IPS-18a (cell line): ENCODE data around the gene FXYD7.

ENCODE experiments used
- H3K27ac ChIP-seq: one replicate; pipeline ENCODE4 v1.5.1; 2013; ENCODE audit warnings: low read length
- H3K27me3 ChIP-seq: one replicate; pipeline ENCODE4 v1.6.1; 2013; ENCODE audit warnings: mild to moderate bottlenecking, low read length; ENCODE audit not compliant: control insufficient read depth, insufficient read depth
- H3K36me3 ChIP-seq: one replicate; pipeline ENCODE4 v1.6.1; 2013; ENCODE audit warnings: low read depth, low read length; ENCODE audit not compliant: control insufficient read depth
- H3K4me1 ChIP-seq: one replicate; pipeline ENCODE4 v1.6.1; 2013; ENCODE audit warnings: low read depth, low read length; ENCODE audit not compliant: control insufficient read depth
- H3K4me3 ChIP-seq: one replicate; pipeline ENCODE4 v1.5.1; 2013; ENCODE audit warnings: low read length
- H3K9ac ChIP-seq: one replicate; pipeline ENCODE4 v1.6.1; 2013; ENCODE audit warnings: mild to moderate bottlenecking, low read length, moderate library complexity
- H3K9me3 ChIP-seq: one replicate; pipeline ENCODE4 v1.6.1; 2013; ENCODE audit warnings: low read depth, low read length; ENCODE audit not compliant: control insufficient read depth

The FXYD7 gene

GRCh38 chr19:35165200-35166058, 22.4 kb downstream of the FXYD7 start:
- Histone ChIP-seq H3K9ac (no peak overlapping the region), H3K36me3 (peaks cover 53% of the 10 kb centered on the region), H3K4me3 (no peak overlapping the region), H3K27me3 (no peaks in the 10 kb centered on the region), H3K27ac (no peak overlapping the region), H3K4me1 (no peaks in the 10 kb centered on the region), H3K9me3 (no peaks in the 10 kb centered on the region)

- peaks cover 46% of the 10 kb centered on the region for H3K36me3 ChIP-seq
- H3K4me3 ChIP-seq: no peak overlapping the region
- no peaks in the 10 kb centered on the region for H3K4me1 ChIP-seq
- no peaks in the 10 kb centered on the region for H3K27me3 ChIP-seq
- no peak overlapping the region for H3K9ac ChIP-seq
- H3K9me3 ChIP-seq: no peaks in the 10 kb centered on the region
- H3K27ac ChIP-seq: no peak overlapping the region
These were observed 23.3 kb downstream of the FXYD7 start for GRCh38 chr19:35166100-35167063.

- Histone ChIP-seq H3K4me3 (no peak overlapping the region), H3K36me3 (peaks cover 40% of the 10 kb centered on the region)
These were observed 24.4 kb downstream of the FXYD7 start for GRCh38 chr19:35167251-35168119.

GRCh38 chr19:35168196-35168595, 25.1 kb downstream of the FXYD7 start:
- Histone ChIP-seq H3K9me3 (no peaks in the 10 kb centered on the region), H3K27ac (no peak overlapping the region), H3K27me3 (no peaks in the 10 kb centered on the region), H3K36me3 (peaks cover 40% of the 10 kb centered on the region), H3K9ac (no peak overlapping the region), H3K4me1 (no peaks in the 10 kb centered on the region), H3K4me3 (no peak overlapping the region)

More at GRCh38 chr19:35167251-35168119, 24.4 kb downstream of the FXYD7 start:
- no peak overlapping the region for H3K27ac ChIP-seq
- H3K9me3 ChIP-seq: no peaks in the 10 kb centered on the region
- H3K27me3 ChIP-seq: no peaks in the 10 kb centered on the region
- no peak overlapping the region for H3K9ac ChIP-seq
- H3K4me1 ChIP-seq: no peaks in the 10 kb centered on the region

- Histone ChIP-seq H3K9me3 (no peaks in the 10 kb centered on the region), H3K4me3 (no peak overlapping the region), H3K36me3 (peaks cover 33% of the 10 kb centered on the region)
These were observed 26.4 kb downstream of the FXYD7 start for GRCh38 chr19:35169221-35169995.

GRCh38 chr19:35170359-35171061, 27.5 kb downstream of the FXYD7 start:
- H3K36me3 ChIP-seq: peaks cover 25% of the 10 kb centered on the region
- H3K9ac ChIP-seq: no peak overlapping the region
- no peak overlapping the region for H3K27ac ChIP-seq
- no peaks in the 10 kb centered on the region for H3K9me3 ChIP-seq
- no peak overlapping the region for H3K4me3 ChIP-seq
- H3K4me1 ChIP-seq: no peaks in the 10 kb centered on the region
- H3K27me3 ChIP-seq: no peaks in the 10 kb centered on the region

More at GRCh38 chr19:35169221-35169995, 26.4 kb downstream of the FXYD7 start:
- Histone ChIP-seq H3K9ac (no peak overlapping the region), H3K4me1 (no peaks in the 10 kb centered on the region), H3K27me3 (no peaks in the 10 kb centered on the region), H3K27ac (no peak overlapping the region)

- no peak overlapping the region for H3K9ac ChIP-seq
- no peak overlapping the region for H3K27ac ChIP-seq
- peaks cover 4% of the 10 kb centered on the region for H3K4me1 ChIP-seq
- H3K4me3 ChIP-seq: no peak overlapping the region
- H3K27me3 ChIP-seq: no peaks in the 10 kb centered on the region
- no peaks in the 10 kb centered on the region for H3K9me3 ChIP-seq
- H3K36me3 ChIP-seq: peaks cover 14% of the 10 kb centered on the region
These were observed 28.7 kb downstream of the FXYD7 start for GRCh38 chr19:35171730-35172129.

- H3K9ac ChIP-seq: no peak overlapping the region
These were observed 31.2 kb downstream of the FXYD7 start for GRCh38 chr19:35174226-35174625.

GRCh38 chr19:35176181-35176570, 33.1 kb downstream of the FXYD7 start:
- no peaks in the 10 kb centered on the region for H3K36me3 ChIP-seq
- H3K27ac ChIP-seq: no peak overlapping the region
- H3K9ac ChIP-seq: no peak overlapping the region
- peaks cover 4% of the 10 kb centered on the region for H3K4me1 ChIP-seq
- H3K4me3 ChIP-seq: no peak overlapping the region
- H3K9me3 ChIP-seq: no peaks in the 10 kb centered on the region
- no peaks in the 10 kb centered on the region for H3K27me3 ChIP-seq

More at GRCh38 chr19:35174226-35174625, 31.2 kb downstream of the FXYD7 start:
- Histone ChIP-seq H3K9me3 (no peaks in the 10 kb centered on the region), H3K4me3 (no peak overlapping the region), H3K27me3 (no peaks in the 10 kb centered on the region), H3K36me3 (peaks cover 4% of the 10 kb centered on the region), H3K4me1 (peaks cover 4% of the 10 kb centered on the region), H3K27ac (no peak overlapping the region)
